Fibroblast of mammary gland (primary cell): ENCODE measurements around the gene CBX6.

Experiments used
- DNase-seq: peaks from one replicate; pipeline ENCODE4 v3.0.0-alpha.2; 2010; ENCODE audit warnings: low read depth
- H3K4me3 ChIP-seq: 2 replicates; pipeline ENCODE4 v1.5.1; 2011; ENCODE audit warnings: low read depth, mild to moderate bottlenecking, low read length, moderate library complexity; ENCODE audit not compliant: control insufficient read depth
- TF ChIP-seq, protein P1 (sequence below): conservative IDR thresholded peaks from 2 replicates; pipeline ENCODE4 v1.5.1; 2011; ENCODE audit warnings: low read depth, low read length, inconsistent platforms; ENCODE audit not compliant: control insufficient read depth, insufficient read depth

CBX6 gene

DNA sequence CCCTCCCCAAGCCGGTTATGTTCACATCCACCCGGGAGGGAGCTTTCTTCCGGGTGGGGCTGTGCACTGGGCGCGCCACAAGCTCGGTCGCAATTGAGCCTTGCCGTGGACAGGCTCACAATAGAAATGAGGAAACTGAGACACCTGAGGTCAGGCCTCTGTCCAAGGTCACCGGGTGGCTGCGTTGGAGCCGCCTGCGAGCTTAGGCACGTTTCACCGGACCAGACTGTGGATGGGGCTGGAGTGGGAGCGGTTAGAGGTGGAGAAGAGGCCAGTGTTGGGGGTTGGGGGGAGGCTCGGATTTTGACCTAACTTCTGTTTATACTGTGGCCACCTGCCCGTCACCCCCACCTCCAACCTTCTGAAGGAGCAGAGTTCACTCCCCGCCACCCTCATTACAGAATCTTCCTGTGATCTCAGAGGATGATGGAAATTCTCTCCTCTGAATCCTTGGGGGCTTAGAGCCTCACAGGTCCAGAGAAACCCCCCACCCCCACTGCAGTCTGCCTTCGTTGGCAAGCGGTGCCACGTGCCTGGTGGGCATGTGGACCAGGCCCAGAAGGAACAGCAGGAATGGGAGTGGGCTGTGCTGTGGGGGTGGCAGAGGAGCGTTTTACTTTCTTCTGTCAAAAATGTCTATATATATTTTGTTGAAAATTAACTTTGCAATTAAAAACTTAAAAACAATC, 27.6 kb downstream of the CBX6 start:
- DNase-seq: no peak
- H3K4me3 ChIP-seq: no peak overlapping the region
- TF ChIP-seq, protein P1, sequence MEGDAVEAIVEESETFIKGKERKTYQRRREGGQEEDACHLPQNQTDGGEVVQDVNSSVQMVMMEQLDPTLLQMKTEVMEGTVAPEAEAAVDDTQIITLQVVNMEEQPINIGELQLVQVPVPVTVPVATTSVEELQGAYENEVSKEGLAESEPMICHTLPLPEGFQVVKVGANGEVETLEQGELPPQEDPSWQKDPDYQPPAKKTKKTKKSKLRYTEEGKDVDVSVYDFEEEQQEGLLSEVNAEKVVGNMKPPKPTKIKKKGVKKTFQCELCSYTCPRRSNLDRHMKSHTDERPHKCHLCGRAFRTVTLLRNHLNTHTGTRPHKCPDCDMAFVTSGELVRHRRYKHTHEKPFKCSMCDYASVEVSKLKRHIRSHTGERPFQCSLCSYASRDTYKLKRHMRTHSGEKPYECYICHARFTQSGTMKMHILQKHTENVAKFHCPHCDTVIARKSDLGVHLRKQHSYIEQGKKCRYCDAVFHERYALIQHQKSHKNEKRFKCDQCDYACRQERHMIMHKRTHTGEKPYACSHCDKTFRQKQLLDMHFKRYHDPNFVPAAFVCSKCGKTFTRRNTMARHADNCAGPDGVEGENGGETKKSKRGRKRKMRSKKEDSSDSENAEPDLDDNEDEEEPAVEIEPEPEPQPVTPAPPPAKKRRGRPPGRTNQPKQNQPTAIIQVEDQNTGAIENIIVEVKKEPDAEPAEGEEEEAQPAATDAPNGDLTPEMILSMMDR: no peak

DNA sequence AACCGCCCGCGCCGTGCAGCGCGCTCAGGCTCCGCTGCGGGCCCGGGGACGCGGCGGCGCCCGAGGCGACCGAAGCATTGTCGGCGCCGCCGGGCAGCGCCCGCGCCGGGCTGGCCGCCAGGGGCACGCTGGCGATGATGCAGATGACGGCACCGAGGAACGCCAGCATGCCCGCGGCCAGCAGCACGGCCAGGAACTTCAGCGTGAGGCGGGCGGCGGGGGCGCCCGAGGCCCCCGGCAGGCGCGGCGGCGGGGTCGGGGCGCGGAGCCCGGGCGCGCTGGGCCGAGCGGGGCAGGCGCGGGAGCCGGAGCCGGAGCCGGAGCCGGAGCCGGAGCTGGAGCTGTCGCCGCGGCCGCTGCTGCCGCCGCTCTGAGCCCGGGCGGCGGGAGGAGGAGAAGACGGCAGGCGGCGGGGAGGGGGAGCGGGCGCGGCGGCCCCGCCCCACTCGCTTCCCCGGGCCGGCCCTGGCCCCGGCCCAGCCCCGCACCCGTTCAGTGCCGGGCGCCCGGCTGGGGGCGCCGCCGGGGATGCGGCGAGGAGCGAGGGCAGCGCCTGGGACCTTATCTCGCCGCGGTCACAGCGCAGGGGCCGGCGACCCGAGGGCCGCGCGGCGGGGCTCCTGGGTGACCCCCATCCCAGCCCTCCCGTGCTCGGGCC, 28.2 kb downstream of the CBX6 start, which contains the start of gene NPTXR:
Gene NPTXR (minus strand): TSS at position 372 of the 658 bp plus-strand sequence.
- TF ChIP-seq, protein P1: no peak
- DNase-seq: no peak
- no peak within 1 kb of the TSS for H3K4me3 ChIP-seq

DNA sequence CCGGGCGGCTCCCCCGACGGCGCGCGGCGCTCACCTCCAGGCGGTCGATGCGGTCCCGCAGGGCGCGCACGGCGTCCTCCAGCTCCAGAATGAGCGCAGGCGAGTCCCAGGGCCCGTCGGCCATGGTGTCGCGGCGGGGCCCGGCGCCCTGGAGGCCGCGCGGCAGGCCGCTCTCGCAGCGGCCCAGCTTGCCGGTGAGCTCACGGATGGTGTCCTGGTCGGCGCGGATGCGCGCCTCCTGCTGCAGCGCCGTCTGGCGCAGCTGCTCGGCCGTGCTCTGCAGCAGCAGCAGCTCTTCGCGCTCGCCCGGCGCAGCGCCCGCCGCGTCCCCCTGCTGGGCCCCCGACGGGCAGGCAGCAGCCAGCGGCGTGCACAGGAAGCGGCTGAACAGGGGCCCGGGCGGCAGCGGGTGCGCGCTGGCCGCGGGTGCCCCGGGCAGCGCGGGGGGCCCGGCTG, 28.8 kb downstream of the CBX6 start:
- peak; percentile 52 for DNase-seq
- TF ChIP-seq, protein P1: no peak
- no peak overlapping the region for H3K4me3 ChIP-seq

DNA sequence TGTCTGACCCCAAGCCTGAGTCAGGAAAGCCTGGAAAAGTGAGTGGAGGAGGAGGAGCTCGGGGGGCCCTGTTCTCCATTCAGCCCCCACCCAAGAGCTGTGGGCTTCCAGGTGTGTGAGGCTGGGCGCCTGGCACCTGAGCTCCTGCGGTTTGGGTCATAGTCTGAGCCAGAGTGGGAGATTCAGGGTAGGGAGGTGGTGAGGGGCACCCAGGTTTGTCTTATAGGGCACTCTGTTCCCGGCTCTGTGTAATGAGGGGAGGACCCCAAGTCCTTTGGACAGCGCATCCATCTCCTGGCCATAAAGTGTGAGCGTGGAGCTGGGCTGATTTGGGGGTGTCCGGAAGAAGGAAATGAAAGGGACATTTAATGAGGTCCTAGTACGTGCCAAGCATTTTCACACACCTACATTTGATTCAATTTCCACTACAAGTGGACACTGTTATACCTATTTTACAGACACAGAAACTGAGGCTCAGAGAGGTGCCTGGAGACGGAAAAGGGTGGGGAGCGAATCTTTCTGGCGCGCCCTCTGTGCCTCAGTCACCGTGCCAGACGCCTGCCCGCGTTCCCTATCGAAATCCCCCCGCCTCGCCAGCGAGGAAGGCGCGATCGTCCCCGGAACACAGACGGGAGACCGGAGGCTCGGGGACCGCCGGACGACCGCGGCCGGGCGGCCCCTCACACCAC, 29.4 kb downstream of the CBX6 start:
- H3K4me3 ChIP-seq: no peak overlapping the region
- TF ChIP-seq, protein P1: no peak
- no peak for DNase-seq

DNA sequence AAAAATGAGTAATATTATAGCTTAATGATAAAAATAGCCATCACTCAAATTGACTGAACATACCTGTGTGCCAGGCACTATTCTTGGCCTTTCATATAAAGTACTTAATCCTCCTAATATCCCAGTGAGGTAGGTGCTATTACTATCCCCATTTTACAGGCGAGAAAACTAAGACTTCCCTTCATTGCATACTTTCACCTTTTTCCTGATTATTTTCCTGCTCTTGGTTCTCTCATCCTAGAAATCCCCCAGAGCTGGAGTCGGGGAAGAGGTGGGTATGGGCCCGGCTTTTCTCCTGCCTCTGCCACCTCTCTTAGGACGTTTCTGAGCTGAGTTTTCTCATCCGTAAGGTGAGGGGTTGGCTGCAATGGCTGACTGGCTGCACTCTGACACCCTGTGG, 30.4 kb downstream of the CBX6 start:
- DNase-seq: no peak
- H3K4me3 ChIP-seq: no peak overlapping the region
- TF ChIP-seq, protein P1: no peak

DNA sequence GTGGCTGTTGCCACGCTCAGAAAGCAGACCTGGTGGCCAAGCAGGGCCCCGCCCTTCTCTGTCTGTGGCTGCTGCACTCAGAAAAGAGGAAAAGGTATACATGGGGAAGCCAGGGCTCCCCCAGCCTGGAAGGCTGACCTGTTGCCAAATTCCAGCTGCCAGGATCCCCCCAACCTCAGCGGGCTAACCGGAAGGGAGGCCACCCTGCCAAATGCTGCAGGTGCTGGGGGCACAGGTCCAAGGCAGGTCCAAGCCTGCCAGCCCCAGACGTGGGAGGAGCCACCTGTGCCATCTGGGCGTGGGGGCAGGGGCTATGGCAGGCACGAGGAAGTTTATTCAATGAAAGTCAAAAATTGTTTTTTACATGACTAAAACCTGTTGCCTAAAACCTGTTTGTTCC, 30.8 kb downstream of the CBX6 start:
- TF ChIP-seq, protein P1: no peak
- DNase-seq: no peak
- H3K4me3 ChIP-seq: no peak overlapping the region
